Measurements from ENCODE around the gene ZNF281. TPM values are rescaled to one million over a fixed set of nuclear protein-coding genes. Genes with fewer than 3 reads are reported as not detected.
"Not testable (repeated sequence)": the region's sequence is repeated elsewhere in the genome, so short reads cannot be mapped to it uniquely, and the experiment has no call there.

The ZNF281 gene
- total RNA-seq, 1 donor from 2014 or later: 11.5 TPM

- H3K27me3 ChIP-seq (ENCODE audit: control insufficient read depth in 3 of 3, insufficient read depth in 3 of 3, low read length in 3 of 3): no peaks in the 10 kb centered on the region
- H3K27ac ChIP-seq (ENCODE audit: low read depth, low read length): no peak overlapping the region
- no peak overlapping the region for H3K4me3 ChIP-seq (ENCODE audit: low read length in 3 of 3)
- H3K9me3 ChIP-seq (ENCODE audit: control insufficient read depth in 3 of 3, low read length in 3 of 3): no peaks in the 10 kb centered on the region
- no peaks in the 10 kb centered on the region for H3K4me1 ChIP-seq (ENCODE audit: control insufficient read depth in 3 of 3, insufficient read depth in 3 of 3, low read length in 3 of 3)
- H3K36me3 ChIP-seq (ENCODE audit: control insufficient read depth in 3 of 3, insufficient read depth in 3 of 3, low read length in 3 of 3): no peaks in the 10 kb centered on the region
- no peak overlapping the region for H3K9ac ChIP-seq (ENCODE audit: low read depth in 1 of 3, low read length in 3 of 3)
Observed at GRCh38 chr1:200443860-200444259, 34.0 kb upstream of the ZNF281 start.

DNA sequence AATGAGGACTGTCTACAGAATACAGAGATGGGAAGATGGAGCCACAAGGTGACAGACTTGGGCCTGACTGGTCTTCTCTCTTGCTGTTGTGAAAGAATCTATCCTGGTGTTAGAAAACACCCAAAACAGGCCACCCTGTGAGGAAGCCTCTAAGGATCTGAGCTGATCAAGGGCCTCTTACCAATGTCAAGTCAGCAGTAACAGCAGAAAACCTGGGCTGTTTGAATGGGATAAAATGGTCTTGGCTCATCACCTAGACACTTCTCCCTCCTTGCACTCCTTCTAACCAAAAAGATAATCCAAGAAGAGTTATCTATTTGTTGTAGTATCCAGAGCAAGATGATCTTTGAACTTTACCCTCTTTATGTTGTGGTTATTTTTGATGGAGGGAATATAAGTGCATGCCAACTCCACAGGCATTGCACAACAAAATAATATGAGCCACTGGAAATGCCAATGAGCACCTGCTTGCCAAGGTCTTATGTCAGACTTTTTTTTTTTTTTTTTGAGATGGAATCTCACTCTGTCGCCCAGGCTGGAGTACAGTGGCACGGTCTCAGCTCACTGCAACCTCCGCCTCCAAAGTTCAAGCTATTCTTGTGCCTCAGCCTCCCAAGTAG, 32.8 kb upstream of the ZNF281 start:
- Histone ChIP-seq H3K4me1 (ENCODE audit: control insufficient read depth in 3 of 3, insufficient read depth in 3 of 3, low read length in 3 of 3) (peaks cover 0 to under 1% (median 0%) of the 10 kb centered on the region in 3 donors), H3K4me3 (ENCODE audit: low read length in 3 of 3) (no peak overlapping the region), H3K27me3 (ENCODE audit: control insufficient read depth in 3 of 3, insufficient read depth in 3 of 3, low read length in 3 of 3) (no peaks in the 10 kb centered on the region), H3K36me3 (ENCODE audit: control insufficient read depth in 3 of 3, insufficient read depth in 3 of 3, low read length in 3 of 3) (no peaks in the 10 kb centered on the region), H3K9me3 (ENCODE audit: control insufficient read depth in 3 of 3, low read length in 3 of 3) (no peaks in the 10 kb centered on the region), H3K9ac (ENCODE audit: low read depth in 1 of 3, low read length in 3 of 3) (no peak overlapping the region), H3K27ac (ENCODE audit: low read depth, low read length) (no peak overlapping the region)

DNA sequence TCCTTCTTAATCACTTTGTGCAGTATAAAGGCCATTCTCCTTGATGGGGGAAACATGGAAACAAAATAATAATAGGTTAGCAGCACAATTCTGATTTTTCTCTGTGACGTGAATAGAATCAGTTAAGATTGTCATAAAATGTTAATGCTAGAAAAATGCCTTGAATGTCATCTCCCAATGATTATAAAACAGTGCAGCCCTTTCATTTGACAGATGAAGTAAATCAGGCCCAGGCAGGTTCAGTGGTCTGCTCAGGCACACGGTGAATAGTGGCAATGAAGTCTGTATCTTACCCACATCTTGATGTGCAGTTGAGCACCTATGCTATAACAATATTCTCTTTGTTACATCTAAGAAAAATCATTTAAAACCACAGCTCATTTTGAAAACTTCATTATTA, 32.2 kb upstream of the ZNF281 start:
- Histone ChIP-seq H3K27ac (ENCODE audit: low read depth, low read length) (no peak overlapping the region), H3K4me3 (ENCODE audit: low read length in 3 of 3) (no peak overlapping the region), H3K27me3 (ENCODE audit: control insufficient read depth in 3 of 3, insufficient read depth in 3 of 3, low read length in 3 of 3) (no peaks in the 10 kb centered on the region), H3K9me3 (ENCODE audit: control insufficient read depth in 3 of 3, low read length in 3 of 3) (no peaks in the 10 kb centered on the region), H3K36me3 (ENCODE audit: control insufficient read depth in 3 of 3, insufficient read depth in 3 of 3, low read length in 3 of 3) (no peaks in the 10 kb centered on the region), H3K4me1 (ENCODE audit: control insufficient read depth in 3 of 3, insufficient read depth in 3 of 3, low read length in 3 of 3) (peaks cover 0 to 2% (median 0%) of the 10 kb centered on the region in 3 donors), H3K9ac (ENCODE audit: low read depth in 1 of 3, low read length in 3 of 3) (no peak overlapping the region)

- Histone ChIP-seq H3K4me1 (ENCODE audit: control insufficient read depth in 3 of 3, insufficient read depth in 3 of 3, low read length in 3 of 3) (peaks cover 0 to 2% (median 0%) of the 10 kb centered on the region in 3 donors), H3K36me3 (ENCODE audit: control insufficient read depth in 3 of 3, insufficient read depth in 3 of 3, low read length in 3 of 3) (no peaks in the 10 kb centered on the region), H3K27ac (ENCODE audit: low read depth, low read length) (no peak overlapping the region), H3K9ac (ENCODE audit: low read depth in 1 of 3, low read length in 3 of 3) (no peak overlapping the region), H3K4me3 (ENCODE audit: low read length in 3 of 3) (no peak overlapping the region), H3K27me3 (ENCODE audit: control insufficient read depth in 3 of 3, insufficient read depth in 3 of 3, low read length in 3 of 3) (no peaks in the 10 kb centered on the region), H3K9me3 (ENCODE audit: control insufficient read depth in 3 of 3, low read length in 3 of 3) (no peaks in the 10 kb centered on the region)
Observed at GRCh38 chr1:200438911-200439310, 29.1 kb upstream of the ZNF281 start.

- H3K4me3 ChIP-seq (ENCODE audit: low read length in 3 of 3); H3K9me3 ChIP-seq (ENCODE audit: control insufficient read depth in 3 of 3, low read length in 3 of 3); H3K36me3 ChIP-seq (ENCODE audit: control insufficient read depth in 3 of 3, insufficient read depth in 3 of 3, low read length in 3 of 3); H3K9ac ChIP-seq (ENCODE audit: low read depth in 1 of 3, low read length in 3 of 3); H3K27me3 ChIP-seq (ENCODE audit: control insufficient read depth in 3 of 3, insufficient read depth in 3 of 3, low read length in 3 of 3); H3K27ac ChIP-seq (ENCODE audit: low read depth, low read length); H3K4me1 ChIP-seq (ENCODE audit: control insufficient read depth in 3 of 3, insufficient read depth in 3 of 3, low read length in 3 of 3): not testable (repeated sequence)
Observed at GRCh38 chr1:200438413-200438812, 28.6 kb upstream of the ZNF281 start.

DNA sequence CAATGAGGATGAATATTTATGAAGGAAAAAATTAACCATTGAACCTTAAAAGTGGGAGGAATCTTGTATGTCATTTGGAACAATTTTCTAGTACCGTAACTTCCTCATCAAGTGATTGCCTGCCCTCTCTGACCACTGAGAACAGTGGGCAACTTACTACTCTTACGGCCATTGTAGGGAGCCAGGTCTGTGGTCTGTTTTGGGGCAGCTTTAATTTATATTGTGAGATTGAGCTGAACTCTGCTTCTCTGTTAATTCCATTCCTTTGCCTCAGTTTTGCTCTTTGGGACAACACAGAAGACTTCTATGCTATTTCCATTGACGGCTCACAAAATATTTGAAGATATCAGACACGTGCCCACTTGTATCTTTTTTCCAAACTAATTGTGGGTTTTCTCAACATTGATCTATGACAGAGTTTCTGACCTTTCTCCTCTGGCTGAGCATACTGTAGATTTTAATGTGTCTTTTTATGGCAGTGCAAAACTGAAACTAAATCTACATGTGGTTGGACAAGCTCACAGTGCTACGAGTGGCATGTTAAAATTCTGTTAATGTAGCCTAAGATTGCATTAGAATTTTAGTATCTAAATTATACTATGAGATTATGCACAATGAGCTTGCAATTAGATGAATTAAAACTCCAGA, 27.8 kb upstream of the ZNF281 start:
- Histone ChIP-seq H3K4me1 (ENCODE audit: control insufficient read depth in 3 of 3, insufficient read depth in 3 of 3, low read length in 3 of 3) (peaks cover 0 to 2% (median 0%) of the 10 kb centered on the region in 3 donors), H3K9ac (ENCODE audit: low read depth in 1 of 3, low read length in 3 of 3) (peak overlapping the region in 2 of 3 donors; percentile 2 to 55), H3K9me3 (ENCODE audit: control insufficient read depth in 3 of 3, low read length in 3 of 3) (no peaks in the 10 kb centered on the region), H3K36me3 (ENCODE audit: control insufficient read depth in 3 of 3, insufficient read depth in 3 of 3, low read length in 3 of 3) (no peaks in the 10 kb centered on the region), H3K27ac (ENCODE audit: low read depth, low read length) (no peak overlapping the region), H3K4me3 (ENCODE audit: low read length in 3 of 3) (peak overlapping the region in 2 of 3 donors; percentile 1 to 30), H3K27me3 (ENCODE audit: control insufficient read depth in 3 of 3, insufficient read depth in 3 of 3, low read length in 3 of 3) (no peaks in the 10 kb centered on the region)

- no peaks in the 10 kb centered on the region for H3K9me3 ChIP-seq (ENCODE audit: control insufficient read depth in 3 of 3, low read length in 3 of 3)
- no peak overlapping the region for H3K9ac ChIP-seq (ENCODE audit: low read depth in 1 of 3, low read length in 3 of 3)
- no peaks in the 10 kb centered on the region for H3K36me3 ChIP-seq (ENCODE audit: control insufficient read depth in 3 of 3, insufficient read depth in 3 of 3, low read length in 3 of 3)
- no peak overlapping the region for H3K27ac ChIP-seq (ENCODE audit: low read depth, low read length)
- no peaks in the 10 kb centered on the region for H3K27me3 ChIP-seq (ENCODE audit: control insufficient read depth in 3 of 3, insufficient read depth in 3 of 3, low read length in 3 of 3)
- peaks cover 0 to 2% (median 0%) of the 10 kb centered on the region in 3 donors for H3K4me1 ChIP-seq (ENCODE audit: control insufficient read depth in 3 of 3, insufficient read depth in 3 of 3, low read length in 3 of 3)
- no peak overlapping the region for H3K4me3 ChIP-seq (ENCODE audit: low read length in 3 of 3)
Observed at GRCh38 chr1:200437088-200437487, 27.3 kb upstream of the ZNF281 start.

DNA sequence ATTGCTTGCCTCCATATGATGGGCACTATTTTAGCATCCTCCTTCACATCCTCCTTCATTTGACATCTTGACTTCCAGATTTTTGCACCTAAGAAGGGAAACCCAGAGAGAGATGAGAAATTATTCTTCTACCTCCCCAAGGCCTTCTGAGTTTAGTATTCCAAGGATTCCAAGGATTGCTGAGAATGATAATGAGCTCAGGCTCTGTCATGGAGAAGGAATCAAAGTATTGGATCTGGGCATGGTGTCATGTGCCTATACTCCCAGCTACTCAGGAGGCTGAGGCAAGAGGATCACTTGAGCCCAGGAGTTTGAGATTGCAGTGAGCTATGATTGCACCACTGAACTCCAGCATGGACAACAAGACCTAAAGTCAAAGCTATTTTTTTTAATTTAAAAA, 26.6 kb upstream of the ZNF281 start:
- H3K4me1 ChIP-seq (ENCODE audit: control insufficient read depth in 3 of 3, insufficient read depth in 3 of 3, low read length in 3 of 3): peaks cover 0 to 2% (median 0%) of the 10 kb centered on the region in 3 donors
- H3K36me3 ChIP-seq (ENCODE audit: control insufficient read depth in 3 of 3, insufficient read depth in 3 of 3, low read length in 3 of 3): no peaks in the 10 kb centered on the region
- H3K4me3 ChIP-seq (ENCODE audit: low read length in 3 of 3): no peak overlapping the region
- H3K9ac ChIP-seq (ENCODE audit: low read depth in 1 of 3, low read length in 3 of 3): no peak overlapping the region
- no peaks in the 10 kb centered on the region for H3K27me3 ChIP-seq (ENCODE audit: control insufficient read depth in 3 of 3, insufficient read depth in 3 of 3, low read length in 3 of 3)
- H3K27ac ChIP-seq (ENCODE audit: low read depth, low read length): no peak overlapping the region
- H3K9me3 ChIP-seq (ENCODE audit: control insufficient read depth in 3 of 3, low read length in 3 of 3): no peaks in the 10 kb centered on the region

DNA sequence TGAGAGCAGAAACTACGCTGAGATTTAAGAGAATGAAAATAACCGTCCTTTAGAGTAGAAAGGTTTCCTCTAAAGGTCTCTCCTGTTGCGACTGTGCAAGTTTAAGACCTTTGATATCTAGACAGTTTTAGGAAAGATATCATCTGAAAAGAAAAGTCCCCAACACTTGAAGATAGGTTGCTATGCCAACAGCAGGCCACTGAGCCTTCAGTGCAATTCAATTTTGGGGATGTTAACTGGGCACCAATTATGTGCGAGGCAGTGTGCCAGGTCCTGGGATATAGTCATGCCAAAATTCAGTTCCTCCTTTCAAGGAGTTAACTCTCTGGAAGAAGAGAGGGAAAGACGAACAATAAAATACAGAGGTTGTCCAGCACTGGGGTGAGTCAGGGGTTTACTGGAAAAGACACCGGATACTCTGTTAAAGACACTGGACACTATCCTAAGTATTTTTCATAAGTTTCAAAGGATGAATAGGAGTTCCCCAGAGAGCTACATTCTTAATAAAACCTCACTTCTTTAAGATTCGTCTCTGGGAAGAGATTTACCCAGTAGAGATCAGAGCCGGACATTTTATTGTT, 25.5 kb upstream of the ZNF281 start:
- Histone ChIP-seq H3K36me3 (ENCODE audit: control insufficient read depth in 3 of 3, insufficient read depth in 3 of 3, low read length in 3 of 3) (no peaks in the 10 kb centered on the region), H3K4me1 (ENCODE audit: control insufficient read depth in 3 of 3, insufficient read depth in 3 of 3, low read length in 3 of 3) (peaks cover 0 to 2% (median 0%) of the 10 kb centered on the region in 3 donors), H3K27ac (ENCODE audit: low read depth, low read length) (no peak overlapping the region), H3K9ac (ENCODE audit: low read depth in 1 of 3, low read length in 3 of 3) (no peak overlapping the region), H3K4me3 (ENCODE audit: low read length in 3 of 3) (no peak overlapping the region), H3K9me3 (ENCODE audit: control insufficient read depth in 3 of 3, low read length in 3 of 3) (no peaks in the 10 kb centered on the region), H3K27me3 (ENCODE audit: control insufficient read depth in 3 of 3, insufficient read depth in 3 of 3, low read length in 3 of 3) (no peaks in the 10 kb centered on the region)

GRCh38 chr1:200433586-200433985, 23.8 kb upstream of the ZNF281 start:
- Histone ChIP-seq H3K9ac (ENCODE audit: low read depth in 1 of 3, low read length in 3 of 3) (no peak overlapping the region), H3K4me3 (ENCODE audit: low read length in 3 of 3) (no peak overlapping the region), H3K9me3 (ENCODE audit: control insufficient read depth in 3 of 3, low read length in 3 of 3) (no peaks in the 10 kb centered on the region), H3K27ac (ENCODE audit: low read depth, low read length) (no peak overlapping the region), H3K4me1 (ENCODE audit: control insufficient read depth in 3 of 3, insufficient read depth in 3 of 3, low read length in 3 of 3) (peaks cover 0 to 2% (median 0%) of the 10 kb centered on the region in 3 donors), H3K27me3 (ENCODE audit: control insufficient read depth in 3 of 3, insufficient read depth in 3 of 3, low read length in 3 of 3) (no peaks in the 10 kb centered on the region), H3K36me3 (ENCODE audit: control insufficient read depth in 3 of 3, insufficient read depth in 3 of 3, low read length in 3 of 3) (no peaks in the 10 kb centered on the region)
